ENCODE measurements around the gene VTI1A. TPM values are rescaled to one million over a fixed set of nuclear protein-coding genes. Genes with fewer than 3 reads are reported as not detected.

The VTI1A gene
- total and polyA plus RNA-seq, 2 experiments from 2014 or later = 26.8 to 31.0 TPM

DNA sequence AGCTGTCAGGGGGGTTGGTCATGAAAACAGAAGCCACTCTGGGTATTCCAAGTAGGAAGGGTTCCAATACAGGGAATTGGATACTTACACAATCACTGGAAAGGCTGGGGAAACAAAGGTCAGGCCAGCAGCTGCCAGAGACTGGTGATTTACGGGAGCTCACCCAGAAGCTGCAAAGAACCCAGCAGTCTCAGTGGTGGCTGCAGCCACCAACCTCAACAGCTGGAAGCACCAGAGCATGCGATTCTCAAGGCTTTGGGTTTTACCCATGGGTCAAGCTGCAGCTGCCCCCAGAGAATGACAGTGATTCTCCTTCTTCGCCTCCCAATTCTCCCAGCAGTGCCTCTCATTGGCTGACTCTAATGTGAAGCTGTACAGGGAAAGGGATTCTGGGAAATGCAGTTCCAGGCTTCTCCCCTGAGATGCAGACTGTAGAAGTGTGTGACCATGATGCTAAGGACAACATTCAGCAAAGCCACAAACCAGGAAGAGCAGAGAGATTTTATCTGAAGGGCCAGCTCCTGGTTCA lies 395.9 kb downstream of the VTI1A start:
- H3K4me1 ChIP-seq (ENCODE audit: insufficient read depth) = peaks cover 9% of the 10 kb centered on the region
- H3F3A ChIP-seq (replicated peaks; ENCODE audit: low read depth) = no peaks in the 10 kb centered on the region

More for the DNA sequence above, 395.9 kb downstream of the VTI1A start:
- DNase-seq (ENCODE audit: low spot score) = no peak
- Histone ChIP-seq H3K9me2 (ENCODE audit: insufficient read depth) (peaks cover 5% of the 10 kb centered on the region; the same call in 1 of the 2 replicates), H3K27ac (ENCODE audit: low read depth) (no peak overlapping the region), H3K27me3 (ENCODE audit: insufficient read depth) (no peaks in the 10 kb centered on the region; the same call in 1 of the 2 replicates), H3K4me2 (no peak overlapping the region), H4K20me1 (replicated peaks; ENCODE audit: insufficient read depth) (no peaks in the 10 kb centered on the region), H3K79me2 (replicated peaks; ENCODE audit: insufficient read depth) (no peaks in the 10 kb centered on the region), H3K36me3 (ENCODE audit: insufficient read depth) (peaks cover 10% of the 10 kb centered on the region; the same call in 1 of the 2 replicates), H2AFZ (no peak overlapping the region), H3K4me3 (no peak overlapping the region)
- no peak for TF ChIP-seq JUNB (IDR thresholded peaks at IDR 0.05; ENCODE audit: unreplicated experiment)
- no peak for TF ChIP-seq ZNF462 (CRISPR knock-in tag; IDR thresholded peaks at IDR 0.05)
- TF ChIP-seq, protein P1, sequence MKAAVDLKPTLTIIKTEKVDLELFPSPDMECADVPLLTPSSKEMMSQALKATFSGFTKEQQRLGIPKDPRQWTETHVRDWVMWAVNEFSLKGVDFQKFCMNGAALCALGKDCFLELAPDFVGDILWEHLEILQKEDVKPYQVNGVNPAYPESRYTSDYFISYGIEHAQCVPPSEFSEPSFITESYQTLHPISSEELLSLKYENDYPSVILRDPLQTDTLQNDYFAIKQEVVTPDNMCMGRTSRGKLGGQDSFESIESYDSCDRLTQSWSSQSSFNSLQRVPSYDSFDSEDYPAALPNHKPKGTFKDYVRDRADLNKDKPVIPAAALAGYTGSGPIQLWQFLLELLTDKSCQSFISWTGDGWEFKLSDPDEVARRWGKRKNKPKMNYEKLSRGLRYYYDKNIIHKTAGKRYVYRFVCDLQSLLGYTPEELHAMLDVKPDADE (IDR thresholded peaks at IDR 0.05) = no peak
- TF ChIP-seq POLR2AphosphoS5 (IDR thresholded peaks at IDR 0.05; ENCODE audit: low read depth) = no peak
- no peak for TF ChIP-seq EZH2phosphoT487 (IDR thresholded peaks at IDR 0.05; ENCODE audit: unreplicated experiment)
- no peak for TF ChIP-seq CREB1 (CRISPR knock-in tag; IDR thresholded peaks at IDR 0.05; ENCODE audit: low read depth)
- TF ChIP-seq CTCF (conservative IDR thresholded peaks at IDR 0.05; ENCODE audit: low read depth in 2 of 2) = no peak
- TF ChIP-seq ZNF331 (CRISPR knock-in tag; IDR thresholded peaks at IDR 0.05; ENCODE audit: low read depth) = no peak
- TF ChIP-seq STAT1 (IDR thresholded peaks at IDR 0.05; ENCODE audit: unreplicated experiment) = no peak
- Mint-ChIP-seq H3K9me3 (peaks cover 32% of the 10 kb centered on the region), H3K27ac (no peak overlapping the region), H3K4me1 (peaks cover 16% of the 10 kb centered on the region), H3K36me3 (ENCODE audit: low read depth) (peaks cover 24% of the 10 kb centered on the region), H3K4me3 (no peak overlapping the region), H3K27me3 (ENCODE audit: insufficient read depth, low read depth, poor library complexity) (peaks cover 18% of the 10 kb centered on the region)
- ATAC-seq = peak; percentile 23
